ENCODE measurements around the gene ZNF556. TPM values are rescaled to one million over a fixed set of nuclear protein-coding genes. Genes with fewer than 3 reads are reported as not detected.

Gene ZNF556
- total and polyA plus RNA-seq, 11 donors: 0.16 to 0.20 TPM; not detected in 9

- H3K36me3 ChIP-seq: no peaks in the 10 kb centered on the region
- no peak overlapping the region for H3K4me3 ChIP-seq
- no peak for ATAC-seq
- intact Hi-C loops (cut with DNase I): no loop called here
- WGBS, 4 donors: 90 to 93% (median 92%) methylated on average over 11 of the region's 11 CpGs
- no peaks in the 10 kb centered on the region for H3K27me3 ChIP-seq
- peaks cover 0 to 8% (median 3%) of the 10 kb centered on the region in 12 donors for H3K4me1 ChIP-seq
- H3K9me3 ChIP-seq: peaks cover 0 to 4% (median 0%) of the 10 kb centered on the region in 12 donors
- TF ChIP-seq POLR2A (IDR thresholded peaks at IDR 0.05) (no peak), CTCF (IDR thresholded peaks at IDR 0.05) (no peak)
- no peak overlapping the region for H3K27ac ChIP-seq
- DNase-seq: no peak
Measured at GRCh38 chr19:2905918-2906519, 38.9 kb downstream of the ZNF556 start.

GRCh38 chr19:2906631-2907195, 39.6 kb downstream of the ZNF556 start:
- intact Hi-C loops (cut with DNase I): no loop called here
- 90 to 94% (median 92%) methylated on average over 20 of the region's 20 CpGs for WGBS, 4 donors
- Histone ChIP-seq H3K36me3 (no peaks in the 10 kb centered on the region), H3K4me3 (no peak overlapping the region), H3K27me3 (no peaks in the 10 kb centered on the region), H3K4me1 (peaks cover 0 to 2% (median under 1%) of the 10 kb centered on the region in 12 donors), H3K9me3 (peaks cover 0 to 4% (median 0%) of the 10 kb centered on the region in 12 donors), H3K27ac (no peak overlapping the region)
- DNase-seq: no peak
- no peak for TF ChIP-seq CTCF (IDR thresholded peaks at IDR 0.05)
- no peak for TF ChIP-seq POLR2A (IDR thresholded peaks at IDR 0.05)
- ATAC-seq: peak in 1 of 4 donors; percentile 31

- no peak for ATAC-seq
- H3K9me3 ChIP-seq: peaks cover 0 to 15% (median 5%) of the 10 kb centered on the region in 12 donors
- DNase-seq: no peak
- H3K27ac ChIP-seq: no peak overlapping the region
- no peak overlapping the region for H3K4me3 ChIP-seq
- TF ChIP-seq POLR2A (IDR thresholded peaks at IDR 0.05) (no peak), CTCF (IDR thresholded peaks at IDR 0.05) (no peak)
- H3K36me3 ChIP-seq: peaks cover 0 to 30% (median 16%) of the 10 kb centered on the region in 9 donors
- WGBS, 4 donors: 97 to 99% (median 98%) methylated on average over 5 of the region's 5 CpGs
- no peaks in the 10 kb centered on the region for H3K4me1 ChIP-seq
- no peaks in the 10 kb centered on the region for H3K27me3 ChIP-seq
- intact Hi-C loops (cut with DNase I): no loop called here
Measured at GRCh38 chr19:2912306-2912705, 45.2 kb downstream of the ZNF556 start.

GRCh38 chr19:2917275-2918184, 50.4 kb downstream of the ZNF556 start:
- 93 to 99% (median 97%) methylated on average over 16 of the region's 16 CpGs for WGBS, 4 donors
- DNase-seq (no peak), ATAC-seq (no peak)
- no peak overlapping the region for H3K4me3 ChIP-seq
- H3K27me3 ChIP-seq: no peaks in the 10 kb centered on the region
- no peaks in the 10 kb centered on the region for H3K4me1 ChIP-seq
- H3K36me3 ChIP-seq: peaks cover 0 to 43% (median 30%) of the 10 kb centered on the region in 9 donors
- intact Hi-C loops (cut with DNase I): no loop called here
- no peak overlapping the region for H3K27ac ChIP-seq
- TF ChIP-seq POLR2A (IDR thresholded peaks at IDR 0.05): no peak
- TF ChIP-seq CTCF (IDR thresholded peaks at IDR 0.05): no peak
- peaks cover 0 to 28% (median 14%) of the 10 kb centered on the region in 12 donors for H3K9me3 ChIP-seq

Measured in heart left ventricle (tissue), 16 donors.